DMS53 (cell line): Measurements from ENCODE around the gene STRA8.

Source experiments
- DNase-seq: peaks from one replicate; lab custom pipeline; 2025; lab: John Stamatoyannopoulos, UW

The STRA8 gene

GRCh38 chr7:135269921-135270320 lies 36.3 kb downstream of the STRA8 start:
- no peak for DNase-seq

GRCh38 chr7:135270577-135271254 lies 37.1 kb downstream of the STRA8 start:
- no peak for DNase-seq

- DNase-seq: no peak
Measured at GRCh38 chr7:135271255-135271615, 37.6 kb downstream of the STRA8 start.

GRCh38 chr7:135272303-135272702 lies 38.7 kb downstream of the STRA8 start:
- no peak for DNase-seq

GRCh38 chr7:135273581-135273980 lies 39.9 kb downstream of the STRA8 start:
- DNase-seq: no peak

- DNase-seq: peak; percentile 89
Measured at GRCh38 chr7:135274495-135275268, 41.0 kb downstream of the STRA8 start.

GRCh38 chr7:135275971-135276580 lies 42.4 kb downstream of the STRA8 start:
- no peak for DNase-seq

GRCh38 chr7:135277161-135277560 lies 43.5 kb downstream of the STRA8 start:
- DNase-seq: no peak

- peak; percentile 94 for DNase-seq
Measured at GRCh38 chr7:135281363-135281949, 47.8 kb downstream of the STRA8 start.

- no peak for DNase-seq
Measured at GRCh38 chr7:135282561-135283254, 49.1 kb downstream of the STRA8 start.

- DNase-seq: no peak
Measured at GRCh38 chr7:135283959-135284638, 50.5 kb downstream of the STRA8 start.

- DNase-seq: peak; percentile 73
Measured at GRCh38 chr7:135285547-135286233, 52.1 kb downstream of the STRA8 start.

GRCh38 chr7:135286876-135287275 lies 53.2 kb downstream of the STRA8 start:
- no peak for DNase-seq

- DNase-seq: no peak
Measured at GRCh38 chr7:135290594-135290993, 57.0 kb downstream of the STRA8 start.

GRCh38 chr7:135291809-135292253 lies 58.2 kb downstream of the STRA8 start:
- DNase-seq: peak; percentile 98

- DNase-seq: no peak
Measured at GRCh38 chr7:135299235-135299634, 65.6 kb downstream of the STRA8 start.

GRCh38 chr7:135300913-135301765 lies 67.5 kb downstream of the STRA8 start:
- DNase-seq: no peak
